GM10248 (cell line): ENCODE data around the gene NR4A1.
"Not testable (repeated sequence)": the region's sequence is repeated elsewhere in the genome, so short reads cannot be mapped to it uniquely, and the experiment has no call there.

Experiments used
- CTCF ChIA-PET: fragments of 300-600 bp; sonication (Branson Sonifier 250); formaldehyde crosslinking; extraction: SDS; loops from one replicate; lab custom pipeline; 2021; ENCODE audit warnings: antibody characterized with exemption; lab: Yijun Ruan, JAX
- POLR2A ChIA-PET: fragments of 350-650 bp; sonication (Branson Sonifier 250); formaldehyde crosslinking; extraction: SDS; loops from one replicate; lab custom pipeline; 2020; ENCODE audit warnings: antibody characterized with exemption; lab: Yijun Ruan, JAX
- DNase-seq: peaks from one replicate; pipeline ENCODE4 v3.0.0; 2012; ENCODE audit errors: extremely low spot score
- TF ChIP-seq, protein P1 (sequence below): IDR thresholded peaks from 2 replicates; pipeline ENCODE4 v1.5.1; 2012; ENCODE audit warnings: mild to moderate bottlenecking, low read depth; ENCODE audit errors: extremely low read depth, missing control alignments, control extremely low read depth

NR4A1 gene

DNA sequence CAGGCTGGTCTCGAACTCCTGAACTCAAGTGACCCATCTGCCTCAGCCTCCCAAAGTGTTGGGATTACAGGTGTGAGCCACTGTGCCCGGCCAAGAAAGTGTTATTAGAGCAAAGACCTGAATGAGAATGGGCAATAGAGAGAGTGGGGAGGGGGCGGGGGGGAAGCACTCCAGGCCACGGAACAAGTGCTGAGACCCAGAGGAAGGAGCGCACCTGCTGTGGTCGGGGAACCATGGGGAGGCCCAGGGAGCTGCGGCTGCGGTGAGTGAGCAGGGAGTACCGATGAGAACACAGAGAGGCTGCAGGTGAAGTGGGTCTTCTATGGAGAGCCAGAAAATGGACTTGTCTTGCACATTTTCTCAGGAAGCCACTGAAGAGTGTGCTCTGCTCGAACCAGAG lies 39.0 kb downstream of the NR4A1 start:
- TF ChIP-seq, protein P1, sequence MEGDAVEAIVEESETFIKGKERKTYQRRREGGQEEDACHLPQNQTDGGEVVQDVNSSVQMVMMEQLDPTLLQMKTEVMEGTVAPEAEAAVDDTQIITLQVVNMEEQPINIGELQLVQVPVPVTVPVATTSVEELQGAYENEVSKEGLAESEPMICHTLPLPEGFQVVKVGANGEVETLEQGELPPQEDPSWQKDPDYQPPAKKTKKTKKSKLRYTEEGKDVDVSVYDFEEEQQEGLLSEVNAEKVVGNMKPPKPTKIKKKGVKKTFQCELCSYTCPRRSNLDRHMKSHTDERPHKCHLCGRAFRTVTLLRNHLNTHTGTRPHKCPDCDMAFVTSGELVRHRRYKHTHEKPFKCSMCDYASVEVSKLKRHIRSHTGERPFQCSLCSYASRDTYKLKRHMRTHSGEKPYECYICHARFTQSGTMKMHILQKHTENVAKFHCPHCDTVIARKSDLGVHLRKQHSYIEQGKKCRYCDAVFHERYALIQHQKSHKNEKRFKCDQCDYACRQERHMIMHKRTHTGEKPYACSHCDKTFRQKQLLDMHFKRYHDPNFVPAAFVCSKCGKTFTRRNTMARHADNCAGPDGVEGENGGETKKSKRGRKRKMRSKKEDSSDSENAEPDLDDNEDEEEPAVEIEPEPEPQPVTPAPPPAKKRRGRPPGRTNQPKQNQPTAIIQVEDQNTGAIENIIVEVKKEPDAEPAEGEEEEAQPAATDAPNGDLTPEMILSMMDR, result no peak
- ChIA-PET POLR2A (no interaction called here), CTCF (interaction anchor here (1.5 to 42.5 kb wide), 3 partner anchors 9 to 58 kb away, joined by 3 to 1220 read pairs (median 11); no protein-coding TSS in a partner anchor)
- peak; percentile 11 for DNase-seq

DNA sequence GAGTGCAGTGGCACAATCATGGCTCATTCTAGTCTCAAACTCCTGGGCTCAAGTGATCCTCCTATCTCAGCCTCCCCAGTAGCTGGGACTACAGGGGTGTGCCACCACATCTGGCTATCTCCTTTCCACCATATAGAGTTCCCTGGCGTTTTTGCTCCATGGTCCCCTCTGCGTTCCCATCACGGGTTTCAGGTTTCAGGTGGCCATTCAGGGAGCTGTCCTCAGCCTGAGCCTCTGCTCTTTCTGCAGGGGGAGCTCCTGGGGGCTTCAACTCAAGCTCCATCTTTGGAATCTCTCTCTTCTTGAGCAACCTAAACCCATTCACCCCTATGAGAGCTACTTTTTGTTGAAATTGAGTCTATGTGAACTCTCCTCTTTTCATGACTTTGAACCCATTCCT lies 39.8 kb downstream of the NR4A1 start:
- POLR2A ChIA-PET, result no interaction called here

DNA sequence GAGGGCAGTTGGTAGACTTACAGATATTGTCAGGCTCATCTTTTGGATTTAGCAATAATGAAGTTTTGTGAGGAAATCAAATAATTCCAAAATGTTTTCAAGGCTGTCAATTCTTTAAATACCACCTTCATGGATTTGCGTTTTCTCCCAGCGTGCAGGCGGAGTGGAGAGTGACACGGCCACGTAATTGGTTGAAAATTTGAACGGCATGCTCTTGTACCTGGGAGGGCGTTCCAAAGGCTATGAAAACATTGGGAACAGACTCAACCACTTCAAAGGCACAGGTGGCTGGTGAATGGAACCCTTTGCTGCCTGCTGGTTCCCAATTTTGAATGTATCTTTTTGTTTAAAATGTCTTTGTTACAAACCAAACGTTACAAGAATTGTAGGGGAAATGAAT lies 40.6 kb downstream of the NR4A1 start:
- CTCF ChIA-PET, result interaction anchor here (2.9 to 42.5 kb wide), 2 partner anchors 11 to 59 kb away, joined by 11 to 1220 read pairs; no protein-coding TSS in a partner anchor
- TF ChIP-seq, protein P1, result no peak
- DNase-seq, result no peak
- POLR2A ChIA-PET, result no interaction called here

More for the DNA sequence above, 39.8 kb downstream of the NR4A1 start:
- DNase-seq, result no peak
- CTCF ChIA-PET, result interaction anchor here (0.8 to 42.5 kb wide), 5 partner anchors 8 to 58 kb away, joined by 3 to 1220 read pairs (median 4); no protein-coding TSS in a partner anchor
- TF ChIP-seq, protein P1, result no peak

DNA sequence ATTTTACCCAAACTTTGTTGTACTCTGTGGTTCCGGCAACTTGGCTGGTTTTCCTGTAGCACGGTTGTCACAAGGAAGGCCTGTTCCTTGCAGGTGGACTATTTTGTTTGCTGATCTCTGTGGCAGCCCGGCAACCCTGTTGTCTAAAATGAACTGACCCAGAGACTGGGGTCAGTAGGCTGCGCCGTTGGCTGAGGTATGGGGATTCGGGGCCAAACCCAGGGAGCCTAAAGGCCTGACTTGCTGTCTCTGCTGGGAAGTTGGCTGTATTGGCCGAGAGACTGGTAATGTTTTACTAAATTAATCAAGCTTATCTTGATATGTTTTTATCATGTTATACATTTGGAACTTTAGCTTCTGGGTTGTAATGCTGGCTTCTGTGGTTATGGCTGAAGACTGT lies 42.1 kb downstream of the NR4A1 start:
- ChIA-PET CTCF (interaction anchor here (2.1 to 2.3 kb wide), 3 partner anchors 9 to 68 kb away, joined by 8 to 22 read pairs (median 14); no protein-coding TSS in a partner anchor), POLR2A (interaction anchor here (0.7 kb wide), 1 partner anchor 64 kb away, joined by 3 read pairs; no protein-coding TSS in a partner anchor)
- TF ChIP-seq, protein P1, result no peak
- no peak for DNase-seq

DNA sequence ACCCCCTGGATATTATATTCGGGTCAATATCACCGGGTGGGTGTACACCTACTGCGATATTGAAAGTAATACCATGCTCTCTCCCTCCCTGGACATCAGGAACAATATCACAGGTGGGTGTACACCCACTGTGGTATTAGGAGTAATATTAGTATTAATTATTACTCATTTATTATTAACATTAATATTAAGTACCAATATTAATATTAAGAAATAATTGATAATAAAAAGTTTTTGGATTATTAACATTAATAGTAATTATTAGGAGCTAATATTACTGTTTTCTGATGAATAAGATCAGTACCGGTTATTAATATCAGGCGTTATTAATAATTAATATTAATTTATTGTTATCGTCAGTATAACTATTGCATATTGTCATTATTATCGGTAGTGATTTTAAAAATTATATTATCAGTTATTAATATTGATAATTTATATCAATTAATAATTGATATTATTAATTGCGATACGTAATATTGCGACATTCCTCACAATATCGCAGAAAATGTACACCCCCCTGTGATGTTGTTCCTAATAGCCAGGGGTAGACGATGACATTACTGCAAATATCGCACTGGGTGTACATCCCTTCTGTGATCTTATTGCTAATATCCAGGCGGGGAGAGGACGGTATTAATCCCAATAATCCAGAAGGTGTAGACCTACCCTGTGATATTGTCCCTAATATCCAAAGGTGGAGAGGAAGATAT lies 45.2 kb downstream of the NR4A1 start:
- ChIA-PET POLR2A (no interaction called here), CTCF (no interaction called here)
- TF ChIP-seq, protein P1, result no peak
- no peak for DNase-seq

DNA sequence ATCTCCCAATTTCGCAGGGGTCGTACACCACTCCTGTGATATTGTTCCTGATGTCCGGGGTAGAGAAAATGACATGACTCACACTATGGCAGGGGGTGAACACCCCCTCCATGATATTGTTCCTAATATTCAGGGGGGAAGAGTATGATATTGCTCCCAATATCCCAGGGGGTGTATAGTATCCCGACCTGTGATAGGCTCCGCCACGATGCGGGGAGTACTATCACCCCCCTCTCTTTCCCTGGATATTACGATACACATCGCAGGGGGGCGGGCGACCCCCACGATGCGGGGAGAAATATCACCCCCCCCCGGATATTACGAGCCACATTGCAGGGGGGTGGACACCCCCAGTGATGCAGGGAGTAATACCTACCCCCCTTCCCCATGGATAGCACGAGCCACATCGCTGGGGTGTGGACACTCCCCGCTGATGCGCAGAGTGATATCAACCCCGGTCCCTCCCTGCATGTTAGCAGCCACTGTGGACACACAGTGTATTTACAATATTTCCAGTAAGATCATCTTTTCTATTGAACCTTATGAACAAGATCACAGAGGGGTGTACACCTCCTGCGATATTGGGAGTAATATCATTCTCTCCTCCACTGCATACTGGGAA lies 45.9 kb downstream of the NR4A1 start:
- DNase-seq, result no peak
- ChIA-PET CTCF (no interaction called here), POLR2A (no interaction called here)
- TF ChIP-seq, protein P1, result no peak

DNA sequence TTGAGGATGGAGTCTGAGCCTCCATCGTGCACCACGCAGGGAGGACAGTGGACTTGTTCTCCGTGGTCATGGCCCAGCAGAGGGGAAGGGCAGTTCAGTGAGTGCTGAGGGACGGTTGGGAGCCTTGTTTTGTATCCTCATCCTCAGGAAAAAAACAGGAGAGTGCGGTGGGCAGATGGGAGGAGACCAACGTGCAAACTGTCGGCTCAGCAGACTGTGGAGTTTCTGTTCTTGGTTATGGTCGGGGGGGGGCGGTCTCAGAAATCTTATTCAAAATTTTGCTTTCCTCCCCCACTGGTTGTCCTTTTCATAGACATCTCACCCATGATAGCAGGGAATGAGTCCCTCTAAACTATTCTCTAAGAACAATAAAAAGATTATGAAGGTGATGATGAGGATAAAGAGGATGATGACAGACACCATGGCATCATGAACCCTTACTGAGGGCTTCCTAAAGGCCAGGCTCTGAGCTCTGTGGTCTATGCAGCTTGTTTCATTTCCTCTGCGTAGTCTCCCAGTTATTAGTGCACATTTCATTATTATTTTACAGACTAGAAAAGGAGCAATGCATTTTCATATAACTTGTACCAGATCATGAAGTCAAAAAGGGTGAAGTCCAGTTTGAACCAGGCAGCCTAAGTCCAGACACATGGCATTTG lies 53.3 kb downstream of the NR4A1 start:
- POLR2A ChIA-PET, DNase-seq: not testable (repeated sequence)
- CTCF ChIA-PET, result interaction anchor here (1.2 to 4.0 kb wide), 8 partner anchors 12 to 101 kb away, joined by 3 to 17 read pairs (median 6); no protein-coding TSS in a partner anchor
